ENCODE measurements around the gene CAV1.

DNA sequence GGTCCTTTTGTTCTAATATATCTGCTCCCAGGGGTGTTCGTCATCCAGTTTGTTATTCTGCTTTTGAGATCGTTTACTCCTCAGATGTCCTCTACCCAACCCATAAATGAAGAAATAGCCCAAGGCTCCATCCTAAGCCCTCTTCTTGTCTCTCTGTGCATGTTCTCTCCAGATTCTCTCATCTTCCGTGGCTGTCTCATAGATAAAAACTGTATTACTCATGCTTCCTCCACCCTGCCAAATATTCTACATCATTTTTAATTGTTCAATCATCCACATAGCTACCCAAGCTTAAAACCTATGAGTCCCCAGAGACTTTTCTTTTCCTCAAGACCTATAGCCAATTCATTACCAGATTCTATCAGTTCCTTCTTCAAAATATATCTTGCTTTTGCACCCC is 44.9 kb downstream of the CAV1 start:
- TF ChIP-seq CTCF (IDR thresholded peaks at IDR 0.05; ENCODE audit: low read depth, low read length) (no peak), POLR2A (IDR thresholded peaks at IDR 0.05; ENCODE audit: extremely low read depth, insufficient read length) (no peak)
